HEK293 (cell line): ENCODE measurements around the gene OBSCN.

ENCODE experiments used
- CTCF ChIP-seq: fragments of 450-650 bp; formaldehyde crosslinking; IDR thresholded peaks from 2 replicates; pipeline ENCODE4 v1.5.1; 2016; ENCODE audit warnings: missing biosample characterization, missing genetic modification characterization
- KLF1 ChIP-seq: fragments of 450-650 bp; formaldehyde crosslinking; IDR thresholded peaks from 2 replicates; pipeline ENCODE4 v1.5.1; 2016; ENCODE audit warnings: missing biosample characterization, missing genetic modification characterization
- ZSCAN5A ChIP-seq: fragments of 450-650 bp; formaldehyde crosslinking; IDR thresholded peaks from 2 replicates; pipeline ENCODE4 v1.5.1; 2016; ENCODE audit warnings: missing biosample characterization, missing genetic modification characterization

GRCh38 chr1:228212966-228213844 lies 5.4 kb downstream of the OBSCN start:
- TF ChIP-seq CTCF (peak; percentile 96), KLF1 (tag by site-specific recombination) (peak; percentile 97), ZSCAN5A (tag by site-specific recombination) (no peak)
